NCI-H345 (cell line): Measurements from ENCODE around the gene GABRB2.

Experiments
- DNase-seq: peaks from one replicate; lab custom pipeline; 2025; lab: John Stamatoyannopoulos, UW

The GABRB2 gene

GRCh38 chr5:161471211-161471950 is 75.1 kb downstream of the GABRB2 start:
- DNase-seq = no peak

DNA sequence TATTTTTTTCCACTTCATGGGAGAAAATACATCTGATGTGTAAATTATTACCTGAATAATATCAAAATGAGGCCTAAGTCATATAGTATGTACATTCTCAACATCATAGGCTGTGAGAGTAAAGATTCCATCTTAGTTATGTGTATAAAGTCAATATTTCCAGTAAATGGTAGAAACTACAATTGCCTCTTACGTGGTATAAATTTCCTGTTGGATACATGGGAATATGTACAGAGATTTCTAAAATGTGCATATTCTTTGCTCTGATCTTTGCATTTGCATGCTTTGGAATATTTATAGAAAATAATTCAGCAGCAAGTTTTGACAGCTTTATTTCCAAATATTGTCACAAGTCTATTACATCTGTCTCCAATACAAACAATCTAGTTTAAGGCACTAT is 78.8 kb downstream of the GABRB2 start:
- DNase-seq = no peak

DNA sequence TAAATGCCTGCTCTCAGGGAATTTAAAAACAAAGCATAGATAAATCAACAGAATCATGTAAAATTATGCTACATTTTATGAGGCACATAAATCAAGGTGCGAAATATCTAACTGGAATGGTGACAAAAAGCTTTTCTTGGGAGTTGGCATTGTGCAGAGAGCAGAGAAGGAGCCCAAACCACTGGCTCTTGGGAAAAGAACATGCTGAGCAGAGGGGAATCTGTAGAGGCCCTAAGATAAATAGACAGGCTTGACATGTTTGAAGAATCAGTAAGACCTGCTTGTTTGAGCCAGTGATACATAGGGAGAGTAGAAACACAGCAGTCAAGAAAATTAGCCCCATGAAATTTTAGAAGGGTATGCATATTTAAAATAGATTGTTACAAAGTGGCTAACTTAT is 85.8 kb downstream of the GABRB2 start:
- no peak for DNase-seq

- DNase-seq = no peak
These were observed 99.9 kb downstream of the GABRB2 start for GRCh38 chr5:161446655-161447054.

DNA sequence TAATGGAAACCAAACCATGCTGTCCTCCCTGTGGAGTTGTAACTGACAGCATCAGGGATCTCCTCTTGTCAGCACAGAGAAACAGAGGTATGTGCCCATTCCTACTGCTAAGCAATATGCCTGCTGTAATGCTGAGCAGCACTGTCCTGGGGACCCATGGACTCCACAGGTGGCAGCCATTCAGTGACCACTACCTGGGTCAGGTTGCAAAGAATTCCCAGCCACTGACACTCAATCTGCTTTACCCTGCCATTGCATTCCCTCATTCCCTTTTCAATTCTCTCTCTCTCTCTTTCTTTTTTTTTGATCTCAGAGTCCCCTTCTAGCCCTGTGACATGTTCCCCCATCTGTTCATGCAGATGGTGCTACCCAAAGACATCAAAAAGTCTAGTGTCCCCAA is 104.1 kb downstream of the GABRB2 start:
- no peak for DNase-seq

DNA sequence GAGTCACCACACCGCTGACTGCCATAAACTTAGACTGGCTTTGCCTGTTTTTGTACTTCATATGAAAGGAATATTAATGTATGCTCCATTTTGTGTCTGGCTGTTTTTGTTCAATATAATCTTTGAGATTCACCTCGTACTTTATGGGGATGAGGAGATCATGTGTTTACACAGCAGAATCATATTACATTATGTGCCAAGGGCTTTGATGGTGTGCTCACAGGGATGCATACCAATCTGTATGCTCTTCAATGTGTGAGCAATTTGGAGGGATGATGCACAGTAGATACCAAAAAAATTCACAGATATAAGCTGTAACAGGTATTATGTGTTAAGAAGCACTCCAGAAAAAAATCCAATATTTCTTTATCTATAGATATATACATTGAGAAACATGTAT is 113.7 kb downstream of the GABRB2 start:
- DNase-seq = peak; percentile 59

- DNase-seq = no peak
These were observed 114.6 kb downstream of the GABRB2 start for GRCh38 chr5:161431963-161432362.

- DNase-seq = peak; percentile 67
These were observed 125.5 kb downstream of the GABRB2 start for GRCh38 chr5:161421067-161421466.

DNA sequence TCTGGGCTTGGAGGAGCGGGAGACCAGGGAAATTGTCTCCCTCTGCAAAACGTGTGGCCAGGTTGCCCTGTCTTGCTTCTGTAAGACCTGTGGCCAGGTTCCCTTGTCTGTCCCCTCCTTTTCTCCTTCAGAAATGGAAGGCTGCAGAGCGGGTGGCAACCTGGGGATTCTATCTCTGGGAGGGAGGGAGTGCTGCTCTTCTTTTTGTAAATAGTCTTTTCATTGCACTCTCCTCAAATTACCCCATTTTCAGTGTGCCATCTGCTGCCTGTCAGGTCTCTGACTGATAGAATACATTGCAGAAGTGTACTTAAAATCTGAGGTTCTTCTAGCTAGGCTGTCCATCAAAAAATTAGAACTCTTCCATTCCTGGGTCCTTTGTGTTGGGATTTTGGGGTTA is 126.0 kb downstream of the GABRB2 start:
- DNase-seq = peak; percentile 43

GRCh38 chr5:161414896-161415295 is 131.6 kb downstream of the GABRB2 start:
- no peak for DNase-seq

GRCh38 chr5:161414037-161414436 is 132.5 kb downstream of the GABRB2 start:
- DNase-seq = no peak

DNA sequence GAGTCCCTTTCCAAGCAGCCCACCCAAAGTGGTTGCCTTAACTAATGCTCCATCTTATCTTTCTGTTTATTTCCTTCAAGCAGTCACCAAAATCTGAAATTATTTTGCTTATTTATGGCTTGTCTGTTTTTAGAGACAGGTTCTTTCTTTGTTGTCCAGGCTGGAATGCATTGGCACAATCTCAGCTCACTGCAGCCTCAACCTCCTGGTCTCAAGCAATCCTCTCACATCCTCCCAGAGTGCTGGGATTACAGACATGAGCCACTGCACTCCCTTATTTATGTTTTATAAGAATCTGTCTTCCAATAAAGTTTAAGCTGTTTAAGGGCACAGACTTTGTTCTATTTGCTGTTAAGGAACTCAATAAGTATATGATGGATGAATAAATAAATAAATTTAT is 133.7 kb downstream of the GABRB2 start:
- no peak for DNase-seq

DNA sequence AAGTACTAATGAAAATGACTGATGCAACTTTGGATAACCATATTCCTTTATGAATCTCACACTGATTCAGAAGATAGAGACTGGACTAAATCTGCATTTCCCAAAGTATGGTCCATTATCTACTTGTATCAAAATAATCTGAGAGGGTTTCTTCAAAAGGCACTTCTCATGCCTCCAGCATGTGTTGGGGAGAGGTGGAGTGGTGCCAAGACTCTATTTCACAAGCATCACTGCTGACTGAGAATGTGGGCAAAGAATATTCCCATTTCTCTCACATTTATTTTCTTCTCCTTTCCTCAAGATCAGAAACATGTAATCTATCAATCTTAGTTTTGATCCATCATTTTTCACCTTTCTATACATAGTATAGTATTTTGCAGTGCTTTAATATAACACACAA is 135.4 kb downstream of the GABRB2 start:
- DNase-seq = no peak

- DNase-seq = no peak
These were observed 135.9 kb downstream of the GABRB2 start for GRCh38 chr5:161410640-161411039.

DNA sequence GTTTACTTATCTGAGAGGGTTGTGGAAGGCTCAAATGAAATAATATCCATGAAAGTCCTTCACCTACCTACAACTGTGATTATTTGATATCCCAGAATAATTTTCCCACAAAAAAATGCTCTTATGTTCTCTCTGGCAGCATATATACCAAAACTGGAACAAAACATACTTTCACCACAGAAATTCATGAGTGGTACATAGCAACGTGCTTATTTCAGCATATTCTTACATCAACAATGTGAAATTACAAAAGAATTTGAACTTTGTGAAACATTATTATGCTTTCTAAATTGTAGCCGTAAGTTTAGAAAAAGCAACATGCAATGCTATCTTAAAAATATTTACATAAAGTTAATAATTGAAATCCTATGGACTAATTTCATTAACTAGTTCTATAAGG is 137.1 kb downstream of the GABRB2 start:
- no peak for DNase-seq

DNA sequence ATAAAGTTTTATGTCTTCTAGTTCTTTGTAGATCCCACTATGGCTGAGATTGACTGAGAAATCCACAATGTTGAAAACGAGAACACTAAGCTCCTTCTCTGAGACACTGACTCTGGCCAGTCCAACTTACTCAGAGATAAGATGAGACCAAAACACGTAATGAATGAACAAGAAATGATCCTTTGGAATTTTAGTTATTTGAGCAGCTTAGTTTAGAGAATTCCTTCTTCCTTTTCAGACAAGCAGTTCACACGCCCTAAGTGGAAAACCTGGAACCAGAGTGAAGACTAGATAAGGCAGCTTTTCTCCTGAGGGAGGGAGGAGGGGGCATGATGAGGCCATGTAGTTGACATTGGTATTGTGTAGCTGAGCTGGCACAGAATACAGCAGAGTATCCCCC is 139.6 kb downstream of the GABRB2 start:
- DNase-seq = no peak

GRCh38 chr5:161403996-161404395 is 142.5 kb downstream of the GABRB2 start:
- no peak for DNase-seq

DNA sequence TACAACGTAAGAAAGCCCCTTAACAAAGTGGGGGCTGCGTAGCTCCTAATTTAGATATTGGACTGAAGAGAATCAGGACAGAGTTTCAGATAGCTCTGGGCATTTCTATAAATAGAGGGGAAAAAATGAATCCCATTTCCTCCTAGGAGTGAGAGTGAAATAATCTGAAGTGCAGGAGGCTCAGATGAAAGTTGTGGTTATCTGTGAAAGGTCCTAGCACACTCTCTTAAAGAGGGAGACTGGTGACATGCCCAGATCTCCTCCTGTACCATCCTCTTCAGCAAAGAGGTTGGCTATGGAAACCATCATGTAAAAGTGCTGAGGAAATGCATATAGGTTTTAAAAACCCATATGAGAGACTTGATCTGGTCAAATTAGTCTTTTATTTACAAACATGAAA is 143.4 kb downstream of the GABRB2 start:
- DNase-seq = no peak

DNA sequence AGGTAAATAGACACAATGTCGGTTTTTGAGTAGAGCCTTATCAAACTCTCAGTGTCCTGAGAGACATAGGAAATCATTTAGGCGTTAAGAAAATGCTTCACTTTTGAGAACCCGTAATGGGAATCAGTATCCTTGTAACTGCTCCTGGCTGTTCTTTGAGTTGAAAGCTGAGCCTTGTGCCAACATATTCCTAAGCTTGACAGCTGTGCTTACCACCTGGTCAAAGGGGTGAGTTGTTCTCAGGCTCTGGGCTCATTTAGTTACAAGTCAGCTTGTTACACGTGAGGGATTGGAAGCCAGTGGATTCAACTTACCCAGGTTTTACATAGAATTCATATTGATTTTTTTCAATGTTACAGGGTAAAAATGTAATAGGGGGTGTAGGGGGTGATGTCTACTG is 145.9 kb downstream of the GABRB2 start:
- DNase-seq = peak; percentile 30

GRCh38 chr5:161399996-161400562 is 146.4 kb downstream of the GABRB2 start:
- DNase-seq = no peak

GRCh38 chr5:161397448-161397847 is 149.1 kb downstream of the GABRB2 start:
- DNase-seq = no peak

- no peak for DNase-seq
These were observed 150.4 kb downstream of the GABRB2 start for GRCh38 chr5:161396171-161396570.

- no peak for DNase-seq
These were observed 154.8 kb downstream of the GABRB2 start for GRCh38 chr5:161391724-161392123.

DNA sequence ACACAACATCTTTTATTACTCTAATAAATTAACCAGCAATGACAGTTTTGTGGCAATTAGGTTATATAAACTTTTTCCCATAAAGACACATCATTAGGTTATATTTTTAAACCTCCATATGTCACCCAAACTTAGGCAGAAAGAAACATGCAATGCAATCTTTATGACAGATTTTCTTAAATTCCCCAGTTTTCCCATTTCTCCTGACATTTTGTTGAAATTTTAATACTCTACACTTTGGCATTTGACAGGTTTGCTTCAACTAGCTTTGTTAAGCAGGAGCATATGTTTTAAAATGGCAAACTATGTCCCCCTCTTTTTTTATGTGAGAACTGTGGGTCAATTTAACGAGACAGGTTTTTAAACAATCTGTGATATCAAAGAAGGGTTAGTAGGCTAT is 155.5 kb downstream of the GABRB2 start:
- DNase-seq = no peak
